ENCODE data around the gene GSG1. TPM values are rescaled to one million over a fixed set of nuclear protein-coding genes. Genes with fewer than 3 reads are reported as not detected.

GSG1 gene
- total and polyA plus RNA-seq, 2 of the 8 experiments (the other 6 are each of a cell fraction or from before 2014, with no cell fraction given): 0.89 to 1.4 TPM

DNA sequence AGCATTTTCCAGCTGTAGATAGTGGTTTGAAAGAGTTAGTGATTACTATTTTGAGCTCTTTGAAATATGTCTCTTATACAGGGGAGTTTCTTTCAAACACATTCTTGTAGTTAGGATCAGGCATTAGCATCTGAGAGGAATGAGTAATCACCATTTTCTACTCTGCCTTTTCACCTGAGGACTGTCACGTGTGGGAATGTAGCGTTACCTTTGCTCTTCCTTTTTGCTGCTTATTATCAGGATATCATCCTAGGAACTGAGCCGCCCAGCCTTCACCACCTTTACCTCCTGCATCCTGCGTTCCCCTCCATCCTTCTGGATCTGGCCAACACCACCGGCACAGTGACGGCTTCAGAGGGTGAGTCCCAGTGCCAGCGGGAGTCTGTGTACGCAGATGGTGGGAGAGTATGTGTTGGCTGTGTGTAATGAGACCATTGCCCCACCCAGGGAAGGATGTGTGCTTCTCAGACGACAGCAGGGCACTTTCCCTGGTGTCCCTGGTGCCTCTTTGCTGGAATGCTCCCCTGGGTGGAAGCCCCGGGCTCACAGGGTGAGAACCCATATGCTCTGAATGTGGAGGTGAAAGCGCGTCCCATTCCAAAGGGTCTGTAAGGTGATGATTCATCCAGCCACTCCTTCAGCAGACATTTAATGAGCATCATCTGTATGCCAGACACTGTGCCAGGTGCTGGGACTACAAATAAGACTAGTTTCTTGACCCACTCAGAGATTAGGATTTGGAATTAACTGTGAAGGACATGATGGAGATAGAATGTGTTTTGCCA lies 27.5 kb downstream of the GSG1 start:
- H4K5ac ChIP-seq (ENCODE audit: insufficient read length, low read depth, low read length): no peak overlapping the region
- TF ChIP-seq CEBPB (IDR thresholded peaks at IDR 0.05; ENCODE audit: low read depth, low read length): no peak
- no peak for TF ChIP-seq GTF2F1 (IDR thresholded peaks at IDR 0.05; ENCODE audit: borderline replicate concordance, low read depth, low read length)
- TF ChIP-seq, protein P1, sequence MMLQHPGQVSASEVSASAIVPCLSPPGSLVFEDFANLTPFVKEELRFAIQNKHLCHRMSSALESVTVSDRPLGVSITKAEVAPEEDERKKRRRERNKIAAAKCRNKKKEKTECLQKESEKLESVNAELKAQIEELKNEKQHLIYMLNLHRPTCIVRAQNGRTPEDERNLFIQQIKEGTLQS (IDR thresholded peaks at IDR 0.05; ENCODE audit: insufficient read depth, low read depth, low read length): no peak
- no peak for TF ChIP-seq YY1 (IDR thresholded peaks at IDR 0.05; ENCODE audit: low read depth, low read length)
- TF ChIP-seq CTBP2 (IDR thresholded peaks at IDR 0.05; ENCODE audit: borderline replicate concordance, insufficient read depth, insufficient read length, low read length): no peak
- no peak for TF ChIP-seq SIN3A (conservative IDR thresholded peaks at IDR 0.05 in 1 of 2, IDR thresholded peaks at IDR 0.05 in 1 of 2; ENCODE audit: low read depth in 1 of 2, low read length in 2 of 2)
- no peak for TF ChIP-seq KDM5A (IDR thresholded peaks at IDR 0.05; ENCODE audit: low read length)
- no peak for TF ChIP-seq RAD21 (IDR thresholded peaks at IDR 0.05 in 1 of 2, conservative IDR thresholded peaks at IDR 0.05 in 1 of 2; ENCODE audit: low read depth in 2 of 2, low read length in 2 of 2)
- no peak for TF ChIP-seq SIX5 (IDR thresholded peaks at IDR 0.05; ENCODE audit: low read depth, low read length)
- no peak for TF ChIP-seq GABPA (IDR thresholded peaks at IDR 0.05; ENCODE audit: borderline replicate concordance, insufficient read depth, low read length)
- TF ChIP-seq BCL11A (IDR thresholded peaks at IDR 0.05; ENCODE audit: low read depth in 2 of 2, low read length in 2 of 2): no peak

More for the DNA sequence above, 27.5 kb downstream of the GSG1 start:
- Histone ChIP-seq H3K4me1 (replicated peaks in 1 of 4; ENCODE audit: control insufficient read depth in 3 of 4, insufficient read depth in 4 of 4, low read length in 3 of 4) (peaks cover 0 to 5% (median 3%) of the 10 kb centered on the region in 4 experiments; a peak in 3 of 7 replicates), H2BK20ac (ENCODE audit: low read length) (no peak overlapping the region), H4K91ac (replicated peaks; ENCODE audit: insufficient read length, low read length) (no peak overlapping the region), H3K9ac (replicated peaks in 1 of 4; ENCODE audit: extremely low read depth in 1 of 4, low read depth in 3 of 4, low read length in 3 of 4) (no peak overlapping the region), H2BK120ac (replicated peaks; ENCODE audit: low read depth, low read length) (no peak overlapping the region), H3K4ac (replicated peaks; ENCODE audit: insufficient read length, low read depth, low read length) (no peak overlapping the region), H2BK15ac (ENCODE audit: low read length) (no peak overlapping the region), H3K14ac (ENCODE audit: insufficient read length) (no peak overlapping the region), H3K23me2 (ENCODE audit: low read depth, low read length) (no peaks in the 10 kb centered on the region), H3K23ac (ENCODE audit: insufficient read length) (no peak overlapping the region), H3K27me3 (replicated peaks in 1 of 4; ENCODE audit: control insufficient read depth in 3 of 4, extremely low read depth in 1 of 4, insufficient read depth in 3 of 4, low read length in 3 of 4) (no peaks in the 10 kb centered on the region), H3K4me2 (ENCODE audit: insufficient read depth in 1 of 2, low read depth in 2 of 2, low read length in 2 of 2) (no peak overlapping the region), H3K79me2 (ENCODE audit: control insufficient read depth in 1 of 2, insufficient read depth in 2 of 2, low read length in 2 of 2) (no peaks in the 10 kb centered on the region), H3K36me3 (ENCODE audit: control insufficient read depth in 2 of 4, insufficient read depth in 4 of 4, low read length in 3 of 4) (peaks cover 0 to 39% (median 19%) of the 10 kb centered on the region in 4 experiments; a peak in 7 of 8 replicates), H2AFZ (ENCODE audit: low read length) (no peak overlapping the region), H3K18ac (ENCODE audit: extremely low read depth, low read length) (no peak overlapping the region), H4K20me1 (replicated peaks in 1 of 2; ENCODE audit: control insufficient read depth in 1 of 2, insufficient read depth in 2 of 2, low read length in 2 of 2) (no peaks in the 10 kb centered on the region), H2BK5ac (ENCODE audit: low read depth, low read length) (peak overlapping the region; percentile 26; the same call in 1 of the 2 replicates), H3K9me3 (ENCODE audit: insufficient read depth in 2 of 2, low read depth in 1 of 2, low read length in 1 of 2) (no peaks in the 10 kb centered on the region), H2AK5ac (ENCODE audit: low read depth, low read length) (no peak overlapping the region), H3K27ac (ENCODE audit: low read depth, low read length) (no peak overlapping the region), H3K56ac (replicated peaks; ENCODE audit: insufficient read length, low read depth, low read length) (no peak overlapping the region), H4K8ac (ENCODE audit: extremely low read depth, insufficient read depth, low read length) (no peak overlapping the region), H3K79me1 (ENCODE audit: low read depth, low read length) (no peaks in the 10 kb centered on the region), H2BK12ac (ENCODE audit: low read depth, low read length) (no peak overlapping the region), H3K4me3 (ENCODE audit: extremely low read depth in 1 of 4, insufficient read depth in 2 of 4, low read depth in 3 of 4, low read length in 4 of 4) (no peak overlapping the region)
- ChIA-PET CTCF (ENCODE audit: partially characterized antibody) (interaction anchor here (0.5 to 1.1 kb wide), 4 partner anchors 12 to 484 kb away, joined by 3 to 4 read pairs (median 4); no protein-coding TSS in a partner anchor), POLR2A (ENCODE audit: partially characterized antibody) (no interaction called here)
- WGBS, 2 experiments (ENCODE audit: extremely low coverage in 1 of 2, insufficient coverage in 1 of 2, insufficient read length in 1 of 2, insufficient replicate concordance in 2 of 2, low coverage in 1 of 2, low lambda C conversion rate in 2 of 2, missing lambda C conversion rate in 1 of 2): 79% methylated on average over 12 of the region's 12 CpGs; no CpG with 5 or more reads in 1 of the 2 experiments
- no peak for DNase-seq (ENCODE audit: low read depth in 1 of 2, low spot score in 2 of 2)
- FAIRE-seq: no peak

All from H1 (cell line).